ENCODE results near the gene GSDME.

GSDME gene

DNA sequence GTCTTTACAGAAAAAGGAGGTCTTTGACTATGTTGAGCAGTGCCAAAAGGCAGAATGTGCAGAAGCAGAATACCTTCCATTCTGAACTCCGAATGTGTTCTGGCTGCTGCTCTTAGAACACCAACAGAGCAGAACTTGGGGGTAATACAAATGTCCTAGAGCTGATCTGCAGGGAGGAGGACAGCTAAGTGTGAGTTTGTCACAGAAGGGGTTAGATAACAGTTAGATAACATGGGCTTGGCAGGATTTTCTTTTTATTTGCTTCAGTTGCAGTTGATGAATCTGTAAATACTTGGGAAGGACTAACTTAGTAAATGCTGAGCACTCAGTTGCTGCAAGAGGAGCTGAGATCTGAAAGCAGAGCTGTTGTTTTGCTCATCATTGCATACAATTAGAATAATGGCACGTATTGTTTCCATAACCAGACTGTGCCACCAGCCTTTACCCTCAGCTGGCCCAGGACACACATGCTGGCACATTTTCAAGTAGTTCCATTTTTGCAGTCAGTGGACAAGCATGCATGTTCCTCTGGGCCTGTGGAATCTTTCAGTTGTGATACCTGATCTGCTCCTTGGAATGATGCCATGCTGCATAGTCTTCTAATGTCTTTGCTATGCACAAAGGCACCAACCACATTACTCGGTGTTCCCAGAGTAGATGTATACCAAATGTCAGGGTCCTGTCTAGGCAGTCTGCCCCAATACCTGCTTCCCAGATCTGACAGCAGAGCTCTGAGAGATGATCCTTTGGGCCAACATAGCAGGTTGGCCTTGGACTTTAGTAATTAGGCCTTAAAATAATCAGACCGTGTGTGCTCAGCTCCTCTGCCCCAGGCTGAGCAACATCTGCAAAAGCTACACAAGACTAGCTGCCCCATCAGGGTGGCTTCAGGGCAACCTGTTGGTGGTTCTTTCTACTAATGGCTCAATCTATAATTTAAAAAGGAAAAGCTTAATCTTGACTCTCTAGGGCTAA is 55.7 kb downstream of the GSDME start:
- DNase-seq, result peak; percentile 34 to 57

DNA sequence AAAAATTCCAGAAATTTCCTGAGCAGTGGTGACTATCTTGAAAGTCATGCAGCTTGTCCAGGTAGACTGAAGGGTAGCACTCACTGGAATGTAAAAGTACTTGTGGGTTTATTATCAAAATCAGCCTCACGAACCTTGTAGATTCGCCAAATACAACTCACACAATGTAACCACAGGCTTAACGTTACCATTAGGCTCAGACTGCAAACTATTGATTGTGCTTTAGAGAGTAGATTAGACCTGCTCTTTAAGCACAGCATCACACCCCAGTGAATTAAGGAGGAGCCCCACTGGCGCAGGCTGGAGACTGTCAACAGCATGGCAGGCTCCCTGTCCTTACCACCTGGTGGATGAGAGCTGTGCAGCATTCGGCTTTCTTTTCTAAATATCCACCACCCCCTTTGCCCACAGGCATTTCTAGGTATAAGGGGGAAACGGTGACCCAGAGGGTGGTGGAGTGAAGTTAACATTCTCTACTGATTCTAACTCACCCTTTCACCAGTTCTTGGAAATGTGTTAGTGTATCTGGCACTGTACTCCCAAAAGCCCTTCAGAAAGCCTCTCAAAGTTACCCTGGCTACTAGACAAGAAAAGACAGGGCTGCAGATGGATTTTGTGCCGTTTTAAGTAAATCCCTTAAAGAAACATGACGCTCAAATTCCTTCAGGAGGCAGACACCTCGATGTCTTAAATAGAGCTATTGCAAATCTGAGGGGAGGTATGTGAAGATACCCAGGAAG is 56.6 kb downstream of the GSDME start:
- no peak for DNase-seq

DNA sequence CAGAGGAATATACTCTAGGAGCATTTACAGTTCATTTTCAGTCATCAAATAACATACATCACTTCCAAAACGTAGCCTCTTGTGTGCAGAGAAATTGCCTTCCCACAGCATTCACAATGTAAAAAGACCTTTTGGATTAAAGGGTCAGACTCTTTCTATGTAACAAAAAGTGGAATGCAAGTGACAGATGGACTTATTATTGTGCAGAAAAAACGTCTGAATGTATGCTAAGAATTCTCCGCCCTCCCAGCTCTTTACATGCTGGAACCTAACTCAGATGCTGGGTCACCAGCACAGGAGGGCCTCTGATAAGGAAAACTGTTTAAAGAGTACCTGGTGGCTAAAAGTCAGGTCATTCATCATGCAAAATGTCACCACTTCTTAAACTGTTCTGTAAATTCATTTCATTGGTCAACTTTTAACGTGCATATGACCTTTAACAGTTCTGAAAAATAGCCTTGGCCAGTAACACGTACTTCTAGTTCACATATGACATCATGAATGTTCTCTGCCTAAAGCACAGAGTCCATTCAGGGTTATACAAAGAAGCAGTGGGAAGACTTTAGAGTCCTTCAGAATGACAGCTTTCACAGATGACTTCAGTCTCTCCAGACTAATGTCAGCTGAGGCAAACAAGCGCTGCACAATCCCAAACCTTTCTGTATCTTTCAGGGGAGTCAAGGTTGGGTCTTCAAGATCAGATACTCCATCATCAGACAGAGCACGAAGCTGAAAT is 58.6 kb downstream of the GSDME start:
- no peak for DNase-seq

DNA sequence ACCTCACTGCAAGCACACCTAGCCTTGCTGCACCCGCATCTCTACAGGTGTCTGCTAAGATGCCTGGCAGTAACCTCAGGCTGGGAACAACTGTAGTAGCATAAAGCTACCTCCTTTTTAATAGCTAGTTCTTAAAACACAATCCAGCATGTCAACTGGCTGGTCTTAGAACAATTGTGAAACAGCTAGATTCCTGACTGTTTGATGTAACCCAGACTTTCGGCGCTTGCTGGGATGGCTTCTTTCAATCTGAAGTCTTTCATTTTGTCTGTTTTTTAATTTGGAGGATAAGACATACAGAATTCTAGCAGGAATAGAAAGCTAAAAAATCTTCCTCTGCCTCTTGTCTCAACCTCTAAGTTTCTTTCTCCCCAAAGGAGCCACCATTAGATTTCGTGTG is 59.8 kb downstream of the GSDME start:
- DNase-seq, result no peak

DNA sequence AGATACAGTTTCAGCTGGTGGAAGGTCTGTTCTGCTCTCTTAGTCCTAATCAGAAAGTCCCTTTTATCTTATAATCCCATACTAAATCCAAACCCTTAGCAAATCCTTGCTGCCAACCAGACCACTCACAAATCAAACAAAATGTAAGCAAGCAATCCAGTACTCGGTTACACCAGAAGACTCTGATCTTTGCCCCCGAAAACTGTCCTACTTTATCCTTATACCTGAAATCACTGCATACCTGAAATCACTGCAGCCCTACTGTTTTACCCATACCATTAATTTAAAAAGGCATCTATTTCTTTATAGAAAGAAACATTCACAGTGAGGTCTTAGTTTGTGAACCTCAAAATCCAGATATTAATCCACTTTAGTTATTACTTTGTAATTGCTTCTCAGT is 64.7 kb downstream of the GSDME start:
- DNase-seq, result no peak

DNA sequence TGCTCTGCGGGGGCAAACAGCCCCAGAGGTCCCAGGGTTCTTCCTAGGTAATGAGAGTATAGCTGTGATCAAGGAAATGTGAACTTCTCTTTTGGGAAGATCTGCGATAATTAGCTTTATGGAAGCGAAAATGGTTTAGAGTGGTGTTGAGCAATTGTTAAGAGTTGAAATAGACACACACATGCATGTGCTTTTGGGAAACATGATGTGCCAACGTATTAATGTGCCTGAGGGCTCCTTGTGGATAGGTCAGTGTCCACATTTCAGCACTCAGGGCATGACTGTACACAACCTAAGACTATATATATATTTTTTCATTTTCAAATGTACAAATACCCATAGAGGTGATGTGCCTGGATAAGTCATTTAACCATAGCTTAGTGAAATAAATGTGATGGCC is 67.0 kb downstream of the GSDME start:
- no peak for DNase-seq

DNA sequence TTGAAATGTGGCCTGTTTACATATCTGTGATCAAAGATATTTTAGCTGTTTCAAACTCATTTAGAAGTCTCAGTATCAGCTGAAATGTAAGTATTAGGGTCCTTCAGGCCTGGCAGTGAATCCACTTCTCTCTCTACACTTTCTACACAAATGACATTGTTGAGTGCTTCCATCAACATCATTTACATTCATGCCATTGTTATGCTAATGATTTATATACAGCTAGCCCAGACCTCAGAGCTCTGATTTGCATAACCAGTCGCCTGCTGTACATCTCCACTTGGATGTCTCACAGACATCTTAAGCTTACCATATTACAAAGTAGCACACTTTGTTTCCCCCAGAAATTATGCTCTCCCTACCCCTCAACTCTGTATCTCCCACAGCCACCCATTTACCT is 71.6 kb downstream of the GSDME start:
- DNase-seq, result no peak

DNA sequence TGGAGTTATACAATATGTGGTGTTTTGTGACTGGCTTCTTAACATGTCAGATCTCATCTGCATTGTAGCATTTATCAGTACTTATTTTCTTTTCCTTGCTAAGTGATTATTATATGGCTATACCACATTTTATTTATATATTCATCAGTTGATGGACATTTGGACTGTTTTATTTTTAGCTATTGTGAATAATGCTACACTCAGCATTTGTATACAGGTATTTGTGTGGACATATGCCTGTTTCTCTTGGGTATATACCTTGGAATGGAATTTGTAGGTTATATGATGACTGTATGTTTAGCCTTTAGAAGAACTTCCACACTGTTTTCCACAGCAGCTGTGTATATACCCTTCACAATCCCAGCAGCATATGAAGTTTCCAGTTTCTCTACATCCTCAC is 86.5 kb downstream of the GSDME start:
- no peak for DNase-seq

DNA sequence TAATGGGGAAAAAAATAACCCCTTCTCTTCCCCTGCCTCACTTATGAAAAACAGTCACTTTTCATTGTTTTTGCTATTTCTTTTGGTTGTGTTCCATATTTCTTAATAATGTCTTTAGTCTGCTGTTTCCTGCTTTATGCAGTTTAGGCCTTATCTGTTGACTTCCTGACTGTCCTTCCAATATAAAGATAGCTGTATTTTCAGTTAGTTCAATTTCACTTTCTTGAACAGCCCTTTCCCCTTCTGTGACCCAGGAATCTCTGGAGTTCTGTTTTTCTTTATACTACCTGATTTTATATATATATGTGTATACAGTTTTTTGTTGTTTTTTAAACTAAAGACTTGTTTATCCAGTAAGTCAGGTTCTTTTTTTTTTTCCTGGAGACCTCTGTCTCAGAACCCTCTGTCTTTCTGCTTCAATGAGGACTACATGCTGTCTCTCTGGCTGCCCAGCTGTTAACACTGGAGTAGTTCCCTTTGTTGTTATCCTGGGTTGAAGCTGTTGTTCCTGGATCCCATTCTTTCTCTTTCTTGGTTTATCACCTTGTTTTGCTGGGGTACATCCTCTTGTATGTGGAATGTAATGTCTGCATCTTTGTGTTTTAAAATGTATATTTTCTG is 87.2 kb downstream of the GSDME start:
- DNase-seq, result no peak

DNA sequence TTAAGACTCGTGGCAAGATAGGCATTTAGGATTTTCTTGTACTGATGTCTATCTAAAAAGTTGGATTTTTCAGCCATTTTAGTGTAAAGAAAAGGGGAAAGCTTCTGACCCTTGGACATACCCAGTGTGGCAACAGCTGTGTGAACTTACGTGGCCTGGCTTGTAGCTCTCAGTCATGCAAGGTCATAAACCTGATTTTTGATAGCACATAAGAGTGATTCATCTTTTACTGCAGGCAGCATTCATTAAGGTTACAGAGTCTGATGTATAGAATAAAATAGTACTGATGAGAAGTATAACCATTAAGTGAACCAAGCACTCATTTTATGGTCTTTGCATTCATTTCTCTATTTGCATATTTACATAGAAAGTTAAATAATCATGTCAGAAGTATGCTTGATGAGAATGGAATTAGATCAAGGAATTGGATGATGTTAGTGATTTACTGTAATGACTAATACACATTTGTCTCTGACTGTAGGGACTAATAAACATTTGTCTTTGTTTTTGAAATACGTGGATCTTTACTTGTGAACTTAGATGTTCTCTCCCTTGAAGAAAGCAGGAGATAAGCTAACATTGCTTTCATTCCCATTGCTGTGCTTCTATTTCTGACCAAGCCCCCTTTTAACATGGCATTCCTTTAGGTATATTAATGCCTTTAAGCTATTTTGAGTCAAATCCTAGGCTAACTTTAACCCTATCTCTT is 88.2 kb downstream of the GSDME start:
- DNase-seq, result no peak

DNA sequence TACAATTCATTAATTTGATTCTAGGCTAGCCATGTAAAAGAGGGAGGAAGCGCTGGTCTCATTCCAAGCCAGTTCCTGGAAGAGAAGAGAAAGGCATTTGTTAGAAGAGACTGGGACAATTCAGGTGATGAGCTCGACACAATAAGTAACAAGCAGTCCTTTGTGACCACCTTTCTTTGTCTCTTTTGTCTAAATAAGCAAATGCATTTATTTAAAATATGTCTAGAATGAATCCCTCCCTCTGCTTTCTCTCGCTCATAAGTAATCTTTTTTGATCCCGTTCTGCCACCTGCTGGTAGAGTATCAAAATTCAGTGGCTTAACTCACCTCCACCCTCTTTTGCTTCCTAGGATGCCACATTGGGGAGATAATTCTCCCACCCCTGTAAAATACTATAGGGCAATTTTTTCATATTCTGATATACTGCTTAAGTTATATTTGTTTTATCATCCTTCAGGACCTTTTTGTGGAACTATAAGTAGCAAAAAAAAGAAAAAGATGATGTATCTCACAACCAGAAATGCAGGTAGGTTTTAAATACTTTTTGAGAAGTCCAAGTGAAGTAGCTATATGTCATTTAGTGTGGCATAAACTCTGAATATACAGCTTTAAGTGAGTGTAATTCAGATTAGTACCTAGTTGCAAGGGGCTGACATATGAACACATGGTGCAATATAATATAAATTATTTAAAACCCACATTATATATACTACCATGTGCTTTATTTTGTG is 91.5 kb downstream of the GSDME start:
- peak; percentile 3 to 45 for DNase-seq

DNA sequence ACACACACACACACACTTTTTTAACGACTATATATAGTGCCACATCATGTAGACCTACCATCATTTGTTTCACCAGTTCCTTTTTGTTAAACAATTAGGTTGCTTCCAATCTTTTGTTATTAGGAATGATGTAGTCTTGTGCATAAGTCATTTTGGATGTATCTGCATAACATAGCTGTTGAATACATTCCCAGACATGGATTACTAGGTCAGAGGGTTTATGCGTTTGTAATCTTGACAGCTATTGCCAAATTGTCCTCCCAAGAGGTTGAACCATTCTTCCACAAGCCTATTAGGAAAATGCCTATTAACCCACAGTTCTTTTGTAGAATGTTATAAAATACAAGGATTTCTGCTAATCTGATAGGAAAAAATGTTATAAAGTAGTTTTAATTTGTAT is 96.7 kb downstream of the GSDME start:
- DNase-seq, result no peak

DNA sequence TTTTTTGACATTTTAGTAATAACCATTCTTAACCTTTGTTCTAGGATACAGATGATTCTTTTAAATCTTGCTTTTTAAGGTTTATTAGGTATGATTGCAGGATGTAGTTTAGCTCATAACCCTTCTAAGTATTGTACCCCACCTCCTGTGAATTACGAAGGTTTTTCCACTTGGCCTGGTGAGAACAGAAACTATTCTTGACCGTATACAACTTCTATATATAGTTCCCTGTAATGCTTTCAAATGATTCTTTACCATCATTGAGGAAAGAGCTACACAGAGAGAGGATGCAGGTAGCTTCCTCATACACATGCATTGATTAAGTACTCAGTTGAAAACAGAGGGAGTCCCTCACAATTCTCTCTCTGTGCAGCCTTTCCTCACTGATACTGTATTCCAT is 97.8 kb downstream of the GSDME start:
- DNase-seq, result no peak

DNA sequence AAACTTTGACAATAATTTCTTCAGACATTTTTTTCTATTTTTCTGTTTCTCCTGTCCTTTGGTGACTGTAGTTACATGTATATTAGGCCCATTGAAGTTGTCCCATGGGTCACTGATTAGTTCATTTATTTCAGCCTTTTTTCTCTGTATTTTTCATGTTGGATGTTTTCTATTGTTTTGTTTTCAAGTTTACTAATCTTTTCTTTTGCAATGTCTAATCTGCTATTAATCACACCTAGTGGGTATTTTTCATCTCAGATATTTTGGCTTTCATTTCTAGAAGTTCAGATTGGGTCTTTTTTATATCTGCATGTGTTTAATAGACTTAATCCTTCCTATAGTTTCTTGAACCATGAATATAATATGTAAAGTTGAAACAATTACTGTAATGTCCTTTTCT is 99.3 kb downstream of the GSDME start:
- no peak for DNase-seq

DNA sequence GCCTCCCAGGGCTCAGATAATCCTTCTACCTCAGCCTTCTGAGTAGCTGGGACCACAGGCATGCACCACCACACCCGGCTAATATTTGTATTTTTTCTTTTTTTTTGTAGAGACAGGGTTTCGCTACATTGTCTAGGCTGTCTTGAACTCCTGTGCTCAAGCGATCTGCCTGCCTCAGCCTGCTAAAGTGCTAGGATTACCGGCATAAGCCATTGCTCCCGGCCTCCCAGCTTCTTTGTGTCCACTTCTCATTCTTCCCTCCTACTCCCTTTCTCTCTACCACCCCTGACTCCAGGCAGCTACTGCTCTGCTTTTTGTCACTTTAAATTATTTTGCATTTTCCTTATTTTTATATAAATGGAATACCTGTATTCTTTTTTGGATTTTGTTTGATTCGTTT is 100.7 kb downstream of the GSDME start:
- DNase-seq, result no peak

DNA sequence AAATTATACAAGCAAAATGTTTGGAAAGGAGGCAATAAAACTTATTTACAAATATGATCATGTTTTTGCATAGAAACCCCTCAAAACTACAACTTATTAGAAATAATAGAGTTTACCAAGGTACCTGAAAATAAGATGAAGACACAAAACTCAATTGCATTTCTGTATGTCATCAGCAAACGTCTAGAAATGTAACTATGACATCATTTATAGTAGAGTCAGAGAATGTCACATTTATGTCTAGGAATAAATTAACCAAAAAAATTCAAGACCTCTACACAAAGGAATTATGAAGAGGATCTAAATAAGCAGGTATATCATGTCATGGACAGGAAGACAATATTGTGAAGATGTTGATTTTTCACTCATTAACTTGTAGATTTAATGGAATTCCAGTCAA is 103.0 kb downstream of the GSDME start:
- DNase-seq, result no peak

DNA sequence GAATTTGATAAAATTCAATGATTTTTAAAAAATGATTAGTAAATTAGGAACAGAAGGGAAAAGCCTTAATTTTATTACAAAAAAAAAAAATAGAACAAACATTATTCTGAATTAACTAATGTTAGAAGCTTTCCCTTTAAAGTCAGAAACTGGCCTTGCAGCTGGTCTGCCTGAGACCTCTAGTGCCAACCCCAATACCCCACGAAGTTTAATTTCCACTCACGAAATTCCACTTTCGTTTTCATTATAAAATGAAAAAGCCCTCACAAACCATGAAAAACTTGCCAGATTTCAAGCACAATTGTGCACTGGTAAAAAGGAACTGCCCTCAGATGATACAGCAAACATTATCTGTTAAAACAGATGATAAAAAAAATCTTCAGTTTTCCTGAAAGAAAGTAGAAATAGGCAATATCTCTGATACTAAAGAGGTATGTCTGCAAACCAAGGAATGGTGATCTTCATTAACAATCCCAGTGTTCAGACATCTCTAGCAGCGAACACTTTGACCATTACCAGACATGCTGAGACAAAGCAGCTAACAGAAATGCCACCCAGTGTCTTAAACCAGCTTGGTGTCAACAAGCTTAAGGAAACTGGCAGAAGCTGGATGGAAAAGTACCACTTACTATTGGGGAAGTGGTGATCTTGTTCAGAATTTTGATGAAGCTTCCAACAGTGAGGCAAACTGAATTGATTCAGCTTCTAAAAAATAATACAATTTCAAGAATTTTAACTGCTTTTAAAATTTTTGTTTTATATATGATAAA is 103.8 kb downstream of the GSDME start:
- peak; percentile 1 to 62 for DNase-seq

DNA sequence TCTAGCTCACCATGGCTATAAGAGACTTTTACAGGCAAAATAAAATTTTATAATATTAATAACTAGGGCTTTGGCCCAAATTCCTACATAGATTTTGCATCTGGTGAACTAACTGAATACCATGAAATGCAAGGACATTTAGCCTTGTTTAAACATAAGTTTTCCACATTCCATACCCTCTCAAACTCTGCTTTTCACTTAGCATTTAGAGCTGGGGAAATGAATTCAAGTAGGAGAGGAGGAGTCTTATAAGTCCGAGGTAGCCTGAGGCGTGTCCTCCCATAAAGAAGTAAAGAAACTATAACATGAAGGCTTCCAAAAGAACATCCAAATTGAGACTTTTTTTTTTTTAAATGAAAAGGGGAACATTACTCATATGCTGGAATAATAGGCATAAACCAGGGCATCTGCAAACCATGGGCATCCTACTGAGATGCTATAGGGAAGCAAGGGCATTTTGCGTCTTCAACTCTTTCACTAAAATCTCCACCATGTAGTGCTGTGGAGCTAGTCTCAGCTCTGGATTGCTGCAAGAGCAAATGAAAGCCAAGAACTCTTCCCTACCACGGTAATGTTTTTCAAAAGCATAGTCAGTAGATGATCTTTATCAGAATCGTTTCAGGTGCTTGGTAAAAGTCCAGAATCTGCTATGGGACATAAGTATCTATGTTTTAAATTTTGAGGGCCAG is 104.9 kb downstream of the GSDME start:
- DNase-seq, result peak in 1 of 2 donors; percentile 26

Data from hippocampal formation (tissue), 2 donors.